HepG2 (cell line): ENCODE results near the gene PHF10. TPM values are rescaled to one million over a fixed set of nuclear protein-coding genes. Genes with fewer than 3 reads are reported as not detected.

Experiments
- ATF5 ChIP-seq: sonication (generic); formaldehyde crosslinking; IDR thresholded peaks from 2 replicates; pipeline ENCODE4 v1.4.0; 2020; ENCODE audit warnings: mild to moderate bottlenecking, low read depth, missing genetic modification reagents
- ATM ChIP-seq: fragments of 450-650 bp; IDR thresholded peaks from 2 replicates; pipeline ENCODE4 v1.7.1; 2017; ENCODE audit warnings: mild to moderate bottlenecking, borderline replicate concordance
- EZH2 ChIP-seq: conservative IDR thresholded peaks from 2 replicates; pipeline ENCODE4 v1.6.1; 2012; ENCODE audit warnings: mild to moderate bottlenecking, low read depth, low read length, moderate library complexity
- FOSL2 ChIP-seq: sonication (generic); formaldehyde crosslinking; IDR thresholded peaks from 2 replicates; pipeline ENCODE4 v1.4.0; 2020; ENCODE audit warnings: missing genetic modification reagents
- GPBP1L1 ChIP-seq: sonication (generic); formaldehyde crosslinking; IDR thresholded peaks from 2 replicates; pipeline ENCODE4 v1.5.0; 2020; ENCODE audit warnings: mild to moderate bottlenecking, missing genetic modification reagents
- HMGXB4 ChIP-seq, 2 experiments: sonication (generic) in 1 of 2; formaldehyde crosslinking in 1 of 2; IDR thresholded peaks; 2 replicates each; pipeline versions ENCODE4 v1.4.0 to v1.6.1; 2018 to 2020; ENCODE audit warnings: missing genetic modification reagents in 2 of 2, borderline replicate concordance in 1 of 2, low read depth in 1 of 2, mild to moderate bottlenecking in 1 of 2, missing biosample characterization in 1 of 2
- IRF2 ChIP-seq: IDR thresholded peaks from 2 replicates; pipeline ENCODE4 v1.6.1; 2018; ENCODE audit warnings: missing genetic modification reagents, missing compliant biosample characterization
- KAT2B ChIP-seq: fragments of 150-350 bp; IDR thresholded peaks from 2 replicates; pipeline ENCODE4 v1.6.1; 2014; ENCODE audit warnings: low read depth, low read length, borderline replicate concordance
- MED1 ChIP-seq: sonication (generic); formaldehyde crosslinking; IDR thresholded peaks from 2 replicates; pipeline ENCODE4 v1.4.0; 2020; ENCODE audit warnings: missing genetic modification reagents
- MZF1 ChIP-seq: sonication (generic); formaldehyde crosslinking; IDR thresholded peaks from 2 replicates; pipeline ENCODE4 v1.8.1; 2023; ENCODE audit warnings: mild to moderate bottlenecking, missing genetic modification reagents, borderline replicate concordance
- PPARG ChIP-seq: conservative IDR thresholded peaks from 2 replicates; pipeline ENCODE4 v1.6.1; 2016; ENCODE audit warnings: missing biosample characterization, missing genetic modification reagents
- RBAK ChIP-seq: sonication (generic); formaldehyde crosslinking; IDR thresholded peaks from 2 replicates; pipeline ENCODE4 v1.5.1; 2020; ENCODE audit warnings: mild to moderate bottlenecking, missing genetic modification reagents
- RFXANK ChIP-seq: IDR thresholded peaks from 2 replicates; pipeline ENCODE4 v1.6.1; 2016
- SALL2 ChIP-seq: sonication (generic); formaldehyde crosslinking; IDR thresholded peaks from 2 replicates; pipeline ENCODE4 v1.8.1; 2023; ENCODE audit warnings: mild to moderate bottlenecking, missing genetic modification reagents, inconsistent platforms
- SATB2 ChIP-seq: sonication (generic); formaldehyde crosslinking; IDR thresholded peaks from 2 replicates; pipeline ENCODE4 v1.5.0; 2020; ENCODE audit warnings: missing genetic modification reagents
- ZNF354B ChIP-seq: sonication (generic); formaldehyde crosslinking; IDR thresholded peaks from 2 replicates; pipeline ENCODE4 v1.8.0; 2022; ENCODE audit warnings: mild to moderate bottlenecking, missing genetic modification reagents
- ZNF550 ChIP-seq: sonication (generic); formaldehyde crosslinking; IDR thresholded peaks from 2 replicates; pipeline ENCODE4 v1.4.0; 2020; ENCODE audit warnings: mild to moderate bottlenecking, missing genetic modification reagents, borderline replicate concordance
- ZNF569 ChIP-seq: sonication (generic); formaldehyde crosslinking; IDR thresholded peaks from 2 replicates; pipeline ENCODE4 v1.5.0; 2020; ENCODE audit warnings: mild to moderate bottlenecking, missing genetic modification reagents, moderate library complexity, borderline replicate concordance
- ZNF672 ChIP-seq: sonication (generic); formaldehyde crosslinking; IDR thresholded peaks from 2 replicates; pipeline ENCODE4 v1.8.1; 2022; ENCODE audit warnings: missing genetic modification reagents
- polyA plus RNA-seq, 8 experiments: library from polyadenylated mRNA; depleted of rRNA in 3 of 8; stranded (reverse) in 7 of 8; unstranded in 1 of 8; fragments of >200 nt; fragmentation: Illumina TruSeq in 4 of 8; extraction: Trizol in 4 of 8; gene quantifications; 2 replicates each; pipeline versions ENCODE4 v1.2.1 to v1.2.3, GENCODE V29; 2011 to 2016; ENCODE audit warnings: low read depth in 4 of 8, missing spikeins in 1 of 8, mixed read lengths in 1 of 8; ENCODE audit not compliant: insufficient read depth in 1 of 8
- total RNA-seq, 5 experiments: library from RNA; depleted of rRNA; stranded (reverse); fragments of >200 nt; fragmentation: Illumina TruSeq; extraction: Trizol; gene quantifications; 2 replicates each; pipeline ENCODE4 v1.2.3, GENCODE V29; 2016; ENCODE audit warnings: low read depth in 1 of 5
- TF ChIP-seq, protein P1 (sequence below): sonication (generic); formaldehyde crosslinking; IDR thresholded peaks from 2 replicates; pipeline ENCODE4 v1.4.0; 2020; ENCODE audit warnings: missing genetic modification reagents
- TF ChIP-seq, protein P2 (sequence below): sonication (generic); formaldehyde crosslinking; IDR thresholded peaks from 2 replicates; pipeline ENCODE4 v1.5.1; 2020; ENCODE audit warnings: missing genetic modification reagents, mild to moderate bottlenecking, borderline replicate concordance

The PHF10 gene
- total and polyA plus RNA-seq, 2 of the 13 experiments (the other 11 are each of a cell fraction or from before 2014, with no cell fraction given) = 42.1 to 84.1 TPM

DNA sequence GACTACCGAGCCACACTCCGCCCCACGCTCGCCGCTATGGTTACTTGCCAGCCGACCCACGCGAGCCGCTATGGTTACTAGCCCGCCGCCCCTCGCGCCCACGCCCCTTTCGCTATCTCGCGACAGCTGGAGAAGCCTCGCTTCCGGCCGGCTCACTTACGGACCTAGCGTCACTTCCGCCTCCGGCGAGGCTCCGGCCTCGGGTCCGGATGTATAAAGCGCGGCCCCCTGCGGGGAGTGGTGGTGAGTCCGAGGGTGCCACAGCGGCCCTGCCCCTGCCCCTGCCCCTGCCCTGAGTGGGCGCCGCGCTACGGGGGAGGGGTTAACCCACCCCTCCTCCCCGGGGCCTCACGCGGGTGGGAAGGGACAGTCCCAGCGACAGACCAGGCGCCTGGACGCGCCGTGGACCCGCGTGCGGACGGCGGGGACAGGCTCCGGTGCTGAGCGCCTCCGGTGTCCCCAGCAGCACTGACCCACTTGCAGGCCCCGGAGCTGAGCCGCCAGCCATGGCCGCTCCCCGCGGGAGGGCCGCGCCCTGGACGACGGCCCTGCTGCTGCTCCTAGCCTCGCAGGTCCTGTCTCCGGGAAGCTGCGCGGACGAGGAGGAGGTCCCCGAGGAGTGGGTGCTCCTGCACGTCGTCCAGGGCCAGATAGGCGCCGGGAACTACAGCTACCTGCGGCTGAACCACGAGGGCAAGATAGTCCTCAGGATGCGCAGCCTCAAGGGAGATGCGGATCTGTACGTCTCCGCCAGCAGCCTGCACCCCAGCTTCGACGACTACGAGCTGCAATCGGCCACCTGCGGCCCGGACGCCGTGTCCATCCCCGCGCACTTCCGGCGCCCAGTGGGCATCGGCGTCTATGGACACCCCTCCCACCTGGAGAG lies 22.1 kb downstream of the PHF10 start, which contains the start of the genes C6orf120 and WDR27 (continued):
- peak; percentile 88 to 97 for TF ChIP-seq HMGXB4 (CRISPR knock-in tag; IDR thresholded peaks at IDR 0.05; ENCODE audit: borderline replicate concordance in 1 of 2, low read depth in 1 of 2)
- no peak for TF ChIP-seq KAT2B
- TF ChIP-seq PPARG (CRISPR knock-in tag) = peak; percentile 52
- TF ChIP-seq, protein P1, sequence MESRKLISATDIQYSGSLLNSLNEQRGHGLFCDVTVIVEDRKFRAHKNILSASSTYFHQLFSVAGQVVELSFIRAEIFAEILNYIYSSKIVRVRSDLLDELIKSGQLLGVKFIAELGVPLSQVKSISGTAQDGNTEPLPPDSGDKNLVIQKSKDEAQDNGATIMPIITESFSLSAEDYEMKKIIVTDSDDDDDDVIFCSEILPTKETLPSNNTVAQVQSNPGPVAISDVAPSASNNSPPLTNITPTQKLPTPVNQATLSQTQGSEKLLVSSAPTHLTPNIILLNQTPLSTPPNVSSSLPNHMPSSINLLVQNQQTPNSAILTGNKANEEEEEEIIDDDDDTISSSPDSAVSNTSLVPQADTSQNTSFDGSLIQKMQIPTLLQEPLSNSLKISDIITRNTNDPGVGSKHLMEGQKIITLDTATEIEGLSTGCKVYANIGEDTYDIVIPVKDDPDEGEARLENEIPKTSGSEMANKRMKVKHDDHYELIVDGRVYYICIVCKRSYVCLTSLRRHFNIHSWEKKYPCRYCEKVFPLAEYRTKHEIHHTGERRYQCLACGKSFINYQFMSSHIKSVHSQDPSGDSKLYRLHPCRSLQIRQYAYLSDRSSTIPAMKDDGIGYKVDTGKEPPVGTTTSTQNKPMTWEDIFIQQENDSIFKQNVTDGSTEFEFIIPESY (CRISPR knock-in tag) = no peak; the same call in 1 of the 2 replicates
- peak; percentile 95 for TF ChIP-seq IRF2
- no peak for TF ChIP-seq ZNF550 (CRISPR knock-in tag)
- TF ChIP-seq GPBP1L1 = no peak
- peak; percentile 20; the same call in 1 of the 2 replicates for TF ChIP-seq RBAK (CRISPR knock-in tag)
- no peak; the same call in 1 of the 2 replicates for TF ChIP-seq ZNF569 (CRISPR knock-in tag)
- TF ChIP-seq ZNF672 (CRISPR knock-in tag) = peak; percentile 95
- TF ChIP-seq ZNF354B (CRISPR knock-in tag) = no peak
- no peak for TF ChIP-seq EZH2
- TF ChIP-seq SATB2 = peak; percentile 83; the same call in 1 of the 2 replicates
- TF ChIP-seq FOSL2 (CRISPR knock-in tag) = peak; percentile 69
- peak; percentile 49; the same call in 1 of the 2 replicates for TF ChIP-seq RFXANK
- TF ChIP-seq MED1 (CRISPR knock-in tag) = peak; percentile 82
- TF ChIP-seq ATM = no peak
- TF ChIP-seq MZF1 (CRISPR knock-in tag) = peak; percentile 63; the same call in 1 of the 2 replicates
- TF ChIP-seq, protein P2, sequence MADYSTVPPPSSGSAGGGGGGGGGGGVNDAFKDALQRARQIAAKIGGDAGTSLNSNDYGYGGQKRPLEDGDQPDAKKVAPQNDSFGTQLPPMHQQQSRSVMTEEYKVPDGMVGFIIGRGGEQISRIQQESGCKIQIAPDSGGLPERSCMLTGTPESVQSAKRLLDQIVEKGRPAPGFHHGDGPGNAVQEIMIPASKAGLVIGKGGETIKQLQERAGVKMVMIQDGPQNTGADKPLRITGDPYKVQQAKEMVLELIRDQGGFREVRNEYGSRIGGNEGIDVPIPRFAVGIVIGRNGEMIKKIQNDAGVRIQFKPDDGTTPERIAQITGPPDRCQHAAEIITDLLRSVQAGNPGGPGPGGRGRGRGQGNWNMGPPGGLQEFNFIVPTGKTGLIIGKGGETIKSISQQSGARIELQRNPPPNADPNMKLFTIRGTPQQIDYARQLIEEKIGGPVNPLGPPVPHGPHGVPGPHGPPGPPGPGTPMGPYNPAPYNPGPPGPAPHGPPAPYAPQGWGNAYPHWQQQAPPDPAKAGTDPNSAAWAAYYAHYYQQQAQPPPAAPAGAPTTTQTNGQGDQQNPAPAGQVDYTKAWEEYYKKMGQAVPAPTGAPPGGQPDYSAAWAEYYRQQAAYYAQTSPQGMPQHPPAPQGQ (CRISPR knock-in tag) = 0 out of 2 replicates have a peak, but pooled peaks have one; percentile 76
- TF ChIP-seq SALL2 (CRISPR knock-in tag) = peak; percentile 95
- TF ChIP-seq ATF5 (CRISPR knock-in tag) = peak; percentile 77; the same call in 1 of the 2 replicates
